ENCODE measurements around the gene KIAA0319L.

Gene KIAA0319L

DNA sequence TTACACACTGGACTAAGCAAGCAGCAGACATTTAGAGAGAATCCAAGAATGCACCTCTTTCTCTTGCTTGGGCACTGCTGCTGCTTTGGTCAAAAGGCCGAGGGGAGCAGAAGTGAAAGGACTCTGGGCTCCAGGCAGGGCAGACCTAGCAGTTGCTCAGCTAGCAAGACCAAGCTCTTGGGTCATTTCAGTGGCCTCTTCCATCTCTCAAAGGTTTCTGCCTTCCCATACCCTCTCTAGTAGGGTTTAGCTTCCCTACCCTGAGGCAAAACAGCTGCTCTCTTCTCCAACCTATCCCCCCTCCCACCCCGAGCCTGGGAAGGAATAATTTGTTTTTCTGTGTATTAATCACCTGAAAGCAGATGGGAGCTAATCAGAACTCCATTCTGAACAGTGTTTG, 41.7 kb upstream of the KIAA0319L start:
- H2AFZ ChIP-seq (ENCODE audit: low read depth, low read length) = no peak overlapping the region
- no peak overlapping the region for H3K27ac ChIP-seq (ENCODE audit: low read length)
- H3K4me2 ChIP-seq (ENCODE audit: insufficient read depth, low read length) = no peak overlapping the region
- no peaks in the 10 kb centered on the region for H3K79me2 ChIP-seq (ENCODE audit: insufficient read depth, low read length)
- peaks cover 58% of the 10 kb centered on the region for H3K36me3 ChIP-seq (ENCODE audit: insufficient read depth, low read length)
- no peaks in the 10 kb centered on the region for H3K9me3 ChIP-seq (ENCODE audit: insufficient read depth, low read length, severe bottlenecking)
- H4K20me1 ChIP-seq (ENCODE audit: insufficient read depth, low read length) = no peaks in the 10 kb centered on the region; the same call in 1 of the 2 replicates
- ATAC-seq (ENCODE audit: insufficient read depth, low read depth) (no peak), DNase-seq (no peak)
- H3K27me3 ChIP-seq (ENCODE audit: insufficient read depth, low read length, poor library complexity) = no peaks in the 10 kb centered on the region
- no peaks in the 10 kb centered on the region for H3K4me1 ChIP-seq (ENCODE audit: insufficient read depth, low read length)
- H3K4me3 ChIP-seq (ENCODE audit: low read depth in 1 of 2, low read length in 2 of 2) = no peak overlapping the region
- TF ChIP-seq EZH2 (IDR thresholded peaks at IDR 0.05; ENCODE audit: borderline replicate concordance, low read depth, low read length, severe bottlenecking) = no peak
- TF ChIP-seq, protein P1, sequence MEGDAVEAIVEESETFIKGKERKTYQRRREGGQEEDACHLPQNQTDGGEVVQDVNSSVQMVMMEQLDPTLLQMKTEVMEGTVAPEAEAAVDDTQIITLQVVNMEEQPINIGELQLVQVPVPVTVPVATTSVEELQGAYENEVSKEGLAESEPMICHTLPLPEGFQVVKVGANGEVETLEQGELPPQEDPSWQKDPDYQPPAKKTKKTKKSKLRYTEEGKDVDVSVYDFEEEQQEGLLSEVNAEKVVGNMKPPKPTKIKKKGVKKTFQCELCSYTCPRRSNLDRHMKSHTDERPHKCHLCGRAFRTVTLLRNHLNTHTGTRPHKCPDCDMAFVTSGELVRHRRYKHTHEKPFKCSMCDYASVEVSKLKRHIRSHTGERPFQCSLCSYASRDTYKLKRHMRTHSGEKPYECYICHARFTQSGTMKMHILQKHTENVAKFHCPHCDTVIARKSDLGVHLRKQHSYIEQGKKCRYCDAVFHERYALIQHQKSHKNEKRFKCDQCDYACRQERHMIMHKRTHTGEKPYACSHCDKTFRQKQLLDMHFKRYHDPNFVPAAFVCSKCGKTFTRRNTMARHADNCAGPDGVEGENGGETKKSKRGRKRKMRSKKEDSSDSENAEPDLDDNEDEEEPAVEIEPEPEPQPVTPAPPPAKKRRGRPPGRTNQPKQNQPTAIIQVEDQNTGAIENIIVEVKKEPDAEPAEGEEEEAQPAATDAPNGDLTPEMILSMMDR (IDR thresholded peaks at IDR 0.05; ENCODE audit: borderline replicate concordance, extremely low read depth, low read length, poor library complexity, severe bottlenecking) = no peak
- H3K9ac ChIP-seq (ENCODE audit: low read depth, low read length) = no peak overlapping the region

DNA sequence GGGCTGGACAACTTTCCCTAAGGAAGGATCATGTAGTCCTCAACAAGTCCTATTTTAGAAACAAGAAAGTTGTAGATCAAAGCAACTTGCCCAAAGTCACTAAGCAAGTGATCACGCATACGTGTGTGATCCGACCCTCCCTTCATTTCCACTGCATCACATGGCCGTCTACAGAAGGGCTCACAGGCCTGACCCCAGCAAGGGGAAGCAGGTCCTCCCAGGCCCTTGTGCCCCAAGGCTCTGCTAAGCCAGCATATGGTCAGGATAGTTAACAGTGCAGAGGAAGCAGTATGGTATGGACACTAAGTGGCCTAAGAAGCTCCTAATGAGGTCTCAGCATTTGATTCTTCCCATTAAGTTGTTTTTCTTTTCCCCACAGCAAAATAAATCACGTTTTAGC, 40.7 kb upstream of the KIAA0319L start:
- Histone ChIP-seq H3K9ac (ENCODE audit: low read depth, low read length) (no peak overlapping the region), H3K27ac (ENCODE audit: low read length) (no peak overlapping the region), H3K4me1 (ENCODE audit: insufficient read depth, low read length) (no peaks in the 10 kb centered on the region), H2AFZ (ENCODE audit: low read depth, low read length) (no peak overlapping the region), H3K9me3 (ENCODE audit: insufficient read depth, low read length, severe bottlenecking) (no peaks in the 10 kb centered on the region), H3K36me3 (ENCODE audit: insufficient read depth, low read length) (peaks cover 48% of the 10 kb centered on the region), H3K4me2 (ENCODE audit: insufficient read depth, low read length) (no peak overlapping the region), H3K79me2 (ENCODE audit: insufficient read depth, low read length) (no peaks in the 10 kb centered on the region), H3K27me3 (ENCODE audit: insufficient read depth, low read length, poor library complexity) (no peaks in the 10 kb centered on the region), H3K4me3 (ENCODE audit: low read depth in 1 of 2, low read length in 2 of 2) (no peak overlapping the region), H4K20me1 (ENCODE audit: insufficient read depth, low read length) (no peaks in the 10 kb centered on the region)
- TF ChIP-seq, protein P1 (IDR thresholded peaks at IDR 0.05; ENCODE audit: borderline replicate concordance, extremely low read depth, low read length, poor library complexity, severe bottlenecking) = no peak
- TF ChIP-seq EZH2 (IDR thresholded peaks at IDR 0.05; ENCODE audit: borderline replicate concordance, low read depth, low read length, severe bottlenecking) = no peak
- ATAC-seq (ENCODE audit: insufficient read depth, low read depth) (no peak), DNase-seq (no peak)

DNA sequence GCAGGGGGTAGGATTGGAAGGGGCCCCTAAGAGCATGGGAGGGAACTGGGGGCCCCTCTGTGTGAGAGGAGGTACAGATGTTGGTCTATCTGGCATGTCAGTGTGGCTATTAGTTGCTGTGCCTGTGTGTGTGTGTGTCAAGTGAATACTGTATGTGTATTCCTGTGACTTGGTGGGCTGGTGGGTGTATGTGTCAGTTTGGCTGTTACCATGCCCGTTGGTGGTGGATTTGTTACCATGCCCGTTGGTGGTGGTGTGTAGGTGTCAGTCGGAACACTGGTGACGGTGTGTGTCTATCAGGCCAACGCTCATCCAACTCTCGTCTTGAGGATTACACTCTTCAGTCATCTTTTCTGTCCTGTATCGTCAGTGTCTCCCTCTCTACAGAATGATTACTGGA, 38.5 kb upstream of the KIAA0319L start:
- no peak overlapping the region for H3K9ac ChIP-seq (ENCODE audit: low read depth, low read length)
- no peak overlapping the region for H3K4me3 ChIP-seq (ENCODE audit: low read depth in 1 of 2, low read length in 2 of 2)
- no peak for DNase-seq
- no peaks in the 10 kb centered on the region for H3K9me3 ChIP-seq (ENCODE audit: insufficient read depth, low read length, severe bottlenecking)
- H3K27me3 ChIP-seq (ENCODE audit: insufficient read depth, low read length, poor library complexity) = no peaks in the 10 kb centered on the region
- no peak overlapping the region for H3K4me2 ChIP-seq (ENCODE audit: insufficient read depth, low read length)
- peaks cover 35% of the 10 kb centered on the region for H3K36me3 ChIP-seq (ENCODE audit: insufficient read depth, low read length)
- 0 out of 3 replicates have a peak, but pooled peaks have one; percentile 14 for ATAC-seq (ENCODE audit: insufficient read depth, low read depth)
- no peaks in the 10 kb centered on the region for H4K20me1 ChIP-seq (ENCODE audit: insufficient read depth, low read length)
- no peak overlapping the region for H3K27ac ChIP-seq (ENCODE audit: low read length)
- no peaks in the 10 kb centered on the region for H3K79me2 ChIP-seq (ENCODE audit: insufficient read depth, low read length)
- H3K4me1 ChIP-seq (ENCODE audit: insufficient read depth, low read length) = peaks cover 3% of the 10 kb centered on the region; the same call in 1 of the 2 replicates
- H2AFZ ChIP-seq (ENCODE audit: low read depth, low read length) = no peak overlapping the region
- TF ChIP-seq EZH2 (IDR thresholded peaks at IDR 0.05; ENCODE audit: borderline replicate concordance, low read depth, low read length, severe bottlenecking) = no peak
- TF ChIP-seq, protein P1 (IDR thresholded peaks at IDR 0.05; ENCODE audit: borderline replicate concordance, extremely low read depth, low read length, poor library complexity, severe bottlenecking) = no peak
